Esophagus squamous epithelium (tissue), 5 donors: Measurements from ENCODE around the gene RNF123. TPM values are rescaled to one million over a fixed set of nuclear protein-coding genes. Genes with fewer than 3 reads are reported as not detected.

Source experiments
- DNase-seq: peaks from one replicate; lab custom pipeline; 2025; lab: John Stamatoyannopoulos, UW
- H3K27ac ChIP-seq, 4 donors: fragments of 200-600 bp; sonication (generic); one replicate each; pipeline ENCODE4 v1.5.1; 2016 to 2019; ENCODE audit warnings: mild to moderate bottlenecking in 1 of 4
- H3K27me3 ChIP-seq, 4 donors: fragments of 200-600 bp; sonication (generic); 1 replicate in 3 of 4; 2 replicates in 1 of 4; pipeline versions ENCODE4 v1.5.1 to v1.6.0; 2017 to 2021; ENCODE audit warnings: antibody characterized with exemption in 1 of 4
- H3K36me3 ChIP-seq, 3 donors: fragments of 200-600 bp; sonication (generic); one replicate each; pipeline ENCODE4 v1.5.1; 2016 to 2019
- H3K4me1 ChIP-seq, 3 donors: fragments of 200-600 bp; sonication (generic); one replicate each; pipeline ENCODE4 v1.5.1; 2017 to 2019
- H3K4me3 ChIP-seq, 4 donors: fragments of 200-600 bp; sonication (generic); 1 replicate in 3 of 4; 2 replicates in 1 of 4; pipeline ENCODE4 v1.5.1; 2016 to 2019; ENCODE audit warnings: mild to moderate bottlenecking in 2 of 4, moderate library complexity in 1 of 4
- H3K9me3 ChIP-seq, 3 donors: fragments of 200-600 bp; sonication (generic); one replicate each; pipeline ENCODE4 v1.5.1; 2016 to 2019
- POLR2A ChIP-seq, 4 donors: fragments of 450-650 bp; IDR thresholded peaks; one replicate each; pipeline ENCODE4 v1.6.1; 2017; ENCODE audit warnings: antibody characterized with exemption in 4 of 4, mild to moderate bottlenecking in 4 of 4, moderate library complexity in 3 of 4
- WGBS, 2 donors: methylation state at CpG; one replicate each; pipeline ENCODE4 v1.1.5; 2018; 5-methylcytosine and 5-hydroxymethylcytosine counted together
- intact Hi-C: fragments of 100-400 bp; cut with DNase I; formaldehyde crosslinking; loops from one replicate; pipeline ENCODE4 v1.15.0; 2022
- total RNA-seq, 4 donors: library from RNA; depleted of rRNA; stranded (reverse); fragments of >200 nt; gene quantifications; one replicate each; pipeline ENCODE4 v1.1.0, GENCODE V29; 2016
- TF ChIP-seq, protein P1 (sequence below), 6 experiments: fragments of 450-650 bp in 4 of 6; fragments of 200-600 bp in 2 of 6; sonication (generic) in 2 of 6; IDR thresholded peaks; one replicate each; pipeline ENCODE4 v1.5.1; 2016 to 2019; ENCODE audit warnings: antibody characterized with exemption in 6 of 6, mild to moderate bottlenecking in 4 of 6, moderate library complexity in 4 of 6
- donor health status: DM: yes; HTN: yes; CAD: no.

Gene RNF123
- total RNA-seq, 4 donors from 2014 or later, result 14.7 to 21.8 (median 15.8) TPM

DNA sequence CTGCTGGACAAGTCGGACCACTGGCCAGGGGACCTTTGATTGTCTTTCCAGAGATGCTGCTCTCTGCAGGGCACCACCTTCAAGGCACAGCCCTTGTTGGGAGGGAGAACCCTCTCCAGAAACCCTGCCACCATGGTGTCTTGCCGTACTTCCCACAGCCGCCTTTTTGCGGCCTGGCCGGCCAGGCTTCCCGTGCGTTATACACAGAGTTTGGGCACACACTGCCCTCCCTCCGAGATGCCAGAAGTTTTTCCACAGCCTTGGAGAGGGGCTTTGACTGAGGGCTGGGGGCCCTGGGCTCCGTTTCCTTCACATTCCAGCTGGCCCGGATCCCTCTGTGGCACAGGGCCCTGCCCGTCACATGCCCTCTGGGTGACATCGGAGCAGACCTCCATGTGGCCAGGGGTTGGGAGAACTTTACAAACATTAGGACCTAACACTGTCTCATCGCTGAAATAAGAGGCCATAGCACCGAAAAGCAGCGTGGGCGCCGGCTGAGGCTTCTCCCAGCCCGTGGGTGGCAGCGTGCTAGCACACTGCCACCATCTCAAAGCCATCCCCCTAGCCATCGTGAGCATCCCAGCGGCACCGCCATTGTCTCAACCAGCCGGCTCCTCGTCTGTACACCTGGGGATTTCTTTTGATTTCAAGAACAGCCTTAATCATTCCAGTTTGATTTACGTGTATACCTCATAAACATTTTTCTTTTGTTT is 21.5 kb upstream of the RNF123 start:
- Histone ChIP-seq H3K27me3 (peaks cover 0 to 43% (median 0%) of the 10 kb centered on the region in 4 donors), H3K4me3 (no peak overlapping the region), H3K27ac (no peak overlapping the region), H3K4me1 (peaks cover 0 to 13% (median 4%) of the 10 kb centered on the region in 3 donors), H3K9me3 (no peaks in the 10 kb centered on the region), H3K36me3 (no peaks in the 10 kb centered on the region)
- intact Hi-C loops, result no loop called here
- TF ChIP-seq, protein P1, sequence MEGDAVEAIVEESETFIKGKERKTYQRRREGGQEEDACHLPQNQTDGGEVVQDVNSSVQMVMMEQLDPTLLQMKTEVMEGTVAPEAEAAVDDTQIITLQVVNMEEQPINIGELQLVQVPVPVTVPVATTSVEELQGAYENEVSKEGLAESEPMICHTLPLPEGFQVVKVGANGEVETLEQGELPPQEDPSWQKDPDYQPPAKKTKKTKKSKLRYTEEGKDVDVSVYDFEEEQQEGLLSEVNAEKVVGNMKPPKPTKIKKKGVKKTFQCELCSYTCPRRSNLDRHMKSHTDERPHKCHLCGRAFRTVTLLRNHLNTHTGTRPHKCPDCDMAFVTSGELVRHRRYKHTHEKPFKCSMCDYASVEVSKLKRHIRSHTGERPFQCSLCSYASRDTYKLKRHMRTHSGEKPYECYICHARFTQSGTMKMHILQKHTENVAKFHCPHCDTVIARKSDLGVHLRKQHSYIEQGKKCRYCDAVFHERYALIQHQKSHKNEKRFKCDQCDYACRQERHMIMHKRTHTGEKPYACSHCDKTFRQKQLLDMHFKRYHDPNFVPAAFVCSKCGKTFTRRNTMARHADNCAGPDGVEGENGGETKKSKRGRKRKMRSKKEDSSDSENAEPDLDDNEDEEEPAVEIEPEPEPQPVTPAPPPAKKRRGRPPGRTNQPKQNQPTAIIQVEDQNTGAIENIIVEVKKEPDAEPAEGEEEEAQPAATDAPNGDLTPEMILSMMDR (IDR thresholded peaks at IDR 0.05), result no peak
- no peak for TF ChIP-seq POLR2A (IDR thresholded peaks at IDR 0.05)
- no peak for DNase-seq
- WGBS, 2 donors, result 66 to 69% methylated on average over 13 of the region's 25 CpGs

DNA sequence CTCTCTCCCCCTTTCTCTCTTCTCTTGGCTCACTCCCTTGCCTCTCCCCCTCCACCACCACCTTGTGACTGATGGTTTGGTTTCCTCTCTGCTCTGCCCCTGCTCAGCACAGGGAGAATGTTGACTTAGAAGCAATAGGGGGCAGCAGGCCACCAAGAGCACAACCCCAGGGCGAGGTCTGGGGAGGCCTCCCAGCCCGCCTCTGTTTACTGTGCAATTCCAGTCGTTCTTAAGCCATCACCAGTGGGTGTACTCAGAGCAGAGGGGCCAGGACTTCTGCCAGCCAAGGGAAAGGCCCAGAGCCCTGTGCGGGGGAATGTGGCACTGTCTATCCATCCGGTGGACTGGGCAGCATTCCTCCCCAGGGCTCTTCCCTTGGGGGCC is 21.0 kb upstream of the RNF123 start:
- Histone ChIP-seq H3K4me3 (no peak overlapping the region), H3K9me3 (no peaks in the 10 kb centered on the region), H3K27ac (no peak overlapping the region), H3K36me3 (no peaks in the 10 kb centered on the region), H3K4me1 (peaks cover 4 to 18% (median 8%) of the 10 kb centered on the region in 3 donors), H3K27me3 (peaks cover 0 to 38% (median 0%) of the 10 kb centered on the region in 4 donors)
- DNase-seq, result no peak
- TF ChIP-seq, protein P1 (IDR thresholded peaks at IDR 0.05), result no peak
- no peak for TF ChIP-seq POLR2A (IDR thresholded peaks at IDR 0.05)
- 30% methylated on average over 4 of the region's 5 CpGs; no CpG with 5 or more reads in 1 of the 2 donors for WGBS, 2 donors
- intact Hi-C loops, result no loop called here

DNA sequence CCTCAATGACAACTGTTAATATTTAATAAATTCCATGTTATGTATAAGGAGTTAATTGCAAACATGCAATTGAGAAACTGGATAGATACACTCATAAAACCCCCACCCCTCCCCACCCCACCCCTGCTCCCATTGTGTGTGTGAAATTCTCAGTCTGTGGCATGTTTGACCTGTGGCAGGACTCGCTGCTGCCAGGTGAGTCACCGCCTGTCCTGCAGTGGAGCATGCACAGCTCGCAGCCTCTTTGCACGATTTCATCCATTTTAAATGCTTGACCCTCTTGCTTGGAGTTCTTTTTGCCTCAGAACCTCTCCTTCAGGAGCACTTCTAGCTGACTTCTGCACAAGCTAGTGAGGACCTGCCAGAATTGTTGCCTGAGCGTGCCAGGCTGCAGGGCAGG is 20.5 kb upstream of the RNF123 start:
- no peaks in the 10 kb centered on the region for H3K9me3 ChIP-seq
- no peak for TF ChIP-seq POLR2A (IDR thresholded peaks at IDR 0.05)
- TF ChIP-seq, protein P1 (IDR thresholded peaks at IDR 0.05), result no peak
- H3K4me3 ChIP-seq, result no peak overlapping the region
- peaks cover 0 to 35% (median 0%) of the 10 kb centered on the region in 4 donors for H3K27me3 ChIP-seq
- no peak for DNase-seq
- intact Hi-C loops, result no loop called here
- no peak overlapping the region for H3K27ac ChIP-seq
- H3K36me3 ChIP-seq, result no peaks in the 10 kb centered on the region
- H3K4me1 ChIP-seq, result peaks cover 5 to 23% (median 9%) of the 10 kb centered on the region in 3 donors
- WGBS, 2 donors, result 24 to 59% methylated on average over 4 of the region's 5 CpGs

DNA sequence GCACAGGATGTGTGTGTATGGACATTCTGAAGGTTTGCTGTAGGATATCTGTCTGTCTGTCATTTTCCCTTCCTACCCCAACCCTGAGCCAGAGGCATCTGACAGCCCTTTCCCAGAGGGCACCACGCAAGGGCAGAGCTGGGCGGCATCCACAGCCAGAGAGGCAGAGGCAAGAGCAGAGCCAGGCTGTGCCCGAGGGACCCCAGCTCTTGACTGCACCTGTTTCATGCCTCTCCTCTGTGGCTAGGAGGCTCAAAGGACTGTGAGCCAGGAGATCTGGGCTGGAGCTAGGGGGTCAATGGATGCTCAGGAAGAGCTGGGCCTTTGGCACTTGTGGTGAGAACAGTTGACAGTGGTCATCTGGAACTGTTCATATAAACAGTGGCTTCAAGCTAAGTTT is 20.0 kb upstream of the RNF123 start:
- no peak overlapping the region for H3K4me3 ChIP-seq
- H3K36me3 ChIP-seq, result no peaks in the 10 kb centered on the region
- 33 to 67% methylated on average over 1 of the region's 3 CpGs for WGBS, 2 donors
- H3K9me3 ChIP-seq, result no peaks in the 10 kb centered on the region
- H3K27ac ChIP-seq, result no peak overlapping the region
- peaks cover 0 to 30% (median 0%) of the 10 kb centered on the region in 4 donors for H3K27me3 ChIP-seq
- intact Hi-C loops, result no loop called here
- H3K4me1 ChIP-seq, result peaks cover 5 to 25% (median 9%) of the 10 kb centered on the region in 3 donors
- no peak for TF ChIP-seq POLR2A (IDR thresholded peaks at IDR 0.05)
- TF ChIP-seq, protein P1 (IDR thresholded peaks at IDR 0.05), result no peak
- no peak for DNase-seq

DNA sequence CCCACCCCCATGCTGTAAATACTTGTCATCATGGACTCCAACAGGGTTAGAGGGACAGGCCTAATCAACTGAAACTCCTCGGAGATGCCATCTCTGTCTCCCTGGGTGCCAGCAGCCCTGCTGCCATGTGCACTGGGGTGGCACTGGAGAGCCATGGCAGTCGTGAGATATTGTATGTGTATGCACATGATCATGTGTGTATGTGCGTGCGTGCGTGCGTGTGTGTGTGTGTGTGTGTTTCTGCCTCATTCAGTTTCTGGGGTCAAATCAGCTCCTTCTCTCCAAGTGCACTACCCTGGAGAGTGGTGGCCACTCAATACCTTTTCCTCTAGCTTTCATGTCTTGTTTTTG is 18.4 kb upstream of the RNF123 start:
- peaks cover 18 to 40% (median 19%) of the 10 kb centered on the region in 3 donors for H3K4me1 ChIP-seq
- WGBS, 2 donors, result 57 to 71% methylated on average over 6 of the region's 6 CpGs
- H3K27ac ChIP-seq, result no peak overlapping the region
- H3K27me3 ChIP-seq, result peaks cover 0 to 20% (median 0%) of the 10 kb centered on the region in 4 donors
- no peak for TF ChIP-seq POLR2A (IDR thresholded peaks at IDR 0.05)
- TF ChIP-seq, protein P1 (IDR thresholded peaks at IDR 0.05), result no peak
- no peak overlapping the region for H3K4me3 ChIP-seq
- no peak for DNase-seq
- H3K36me3 ChIP-seq, result peaks cover 0 to 5% (median 1%) of the 10 kb centered on the region in 3 donors
- intact Hi-C loops, result loop anchor here (5.0 kb wide), 1 partner anchor 134 kb away; no protein-coding TSS in a partner anchor
- H3K9me3 ChIP-seq, result no peaks in the 10 kb centered on the region
